ENCODE measurements around the gene VGLL2.
"Not testable (repeated sequence)": the region's sequence is repeated elsewhere in the genome, so short reads cannot be mapped to it uniquely, and the experiment has no call there.

The VGLL2 gene

GRCh38 chr6:117244979-117245378 lies 20.4 kb upstream of the VGLL2 start:
- H3K36me3 ChIP-seq (ENCODE audit: control insufficient read depth, low read length); H3K9me3 ChIP-seq (ENCODE audit: control insufficient read depth, insufficient read depth, low read length); H3K4me1 ChIP-seq (ENCODE audit: control insufficient read depth, low read length); H3F3A ChIP-seq (ENCODE audit: control insufficient read depth, insufficient read depth); H4K20me1 ChIP-seq (ENCODE audit: control insufficient read depth, insufficient read depth, low read depth, low read length); H3K9me2 ChIP-seq (replicated peaks; ENCODE audit: control insufficient read depth, low read length); H3K4me2 ChIP-seq (ENCODE audit: low read length); H3K4me3 ChIP-seq (ENCODE audit: low read length); H3K27ac ChIP-seq (ENCODE audit: low read depth, low read length); H3K27me3 ChIP-seq (ENCODE audit: control insufficient read depth, low read length); H3K79me2 ChIP-seq (ENCODE audit: control insufficient read depth, low read length): not testable (repeated sequence)

GRCh38 chr6:117253785-117254184 lies 11.6 kb upstream of the VGLL2 start:
- Histone ChIP-seq H3K79me2 (ENCODE audit: control insufficient read depth, low read length) (no peaks in the 10 kb centered on the region), H3K4me3 (ENCODE audit: low read length) (no peak overlapping the region), H3K27me3 (ENCODE audit: control insufficient read depth, low read length) (no peaks in the 10 kb centered on the region), H3F3A (ENCODE audit: control insufficient read depth, insufficient read depth) (no peaks in the 10 kb centered on the region), H3K9me3 (ENCODE audit: control insufficient read depth, insufficient read depth, low read length) (no peaks in the 10 kb centered on the region), H4K20me1 (ENCODE audit: control insufficient read depth, insufficient read depth, low read depth, low read length) (no peaks in the 10 kb centered on the region), H3K27ac (ENCODE audit: low read depth, low read length) (no peak overlapping the region), H3K4me2 (ENCODE audit: low read length) (no peak overlapping the region), H3K36me3 (ENCODE audit: control insufficient read depth, low read length) (no peaks in the 10 kb centered on the region), H3K9me2 (replicated peaks; ENCODE audit: control insufficient read depth, low read length) (no peaks in the 10 kb centered on the region), H3K4me1 (ENCODE audit: control insufficient read depth, low read length) (no peaks in the 10 kb centered on the region)
- TF ChIP-seq EZH2phosphoT487 (IDR thresholded peaks at IDR 0.05; ENCODE audit: borderline replicate concordance, low read length) (no peak), CTCF (IDR thresholded peaks at IDR 0.05; ENCODE audit: low read depth, low read length, poor library complexity, severe bottlenecking) (no peak)

DNA sequence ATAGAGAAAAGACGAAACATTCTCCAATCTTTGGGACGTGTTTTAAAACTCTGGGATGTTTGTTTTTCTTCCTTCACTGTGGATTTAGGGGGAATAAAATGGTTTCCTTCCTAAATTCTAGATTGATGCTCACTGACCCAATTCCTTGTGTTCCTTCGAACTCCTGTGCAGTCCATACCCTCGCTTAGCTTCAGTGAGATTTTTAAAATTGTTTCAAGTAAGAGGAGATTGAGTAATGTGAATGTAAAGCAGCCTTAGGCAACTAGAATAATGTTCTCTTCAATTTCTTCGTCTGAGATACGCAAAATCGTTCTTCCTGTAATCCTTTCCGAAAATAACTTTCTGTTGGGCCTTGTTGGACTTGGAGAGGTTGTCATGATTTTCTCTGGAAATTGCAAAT lies 2.6 kb upstream of the VGLL2 start:
- no peaks in the 10 kb centered on the region for H4K20me1 ChIP-seq (ENCODE audit: control insufficient read depth, insufficient read depth, low read depth, low read length)
- H3K27me3 ChIP-seq (ENCODE audit: control insufficient read depth, low read length), result peaks cover 15% of the 10 kb centered on the region
- H3K27ac ChIP-seq (ENCODE audit: low read depth, low read length), result no peak overlapping the region
- no peak for TF ChIP-seq CTCF (IDR thresholded peaks at IDR 0.05; ENCODE audit: low read depth, low read length, poor library complexity, severe bottlenecking)
- TF ChIP-seq EZH2phosphoT487 (IDR thresholded peaks at IDR 0.05; ENCODE audit: borderline replicate concordance, low read length), result no peak
- H3K4me1 ChIP-seq (ENCODE audit: control insufficient read depth, low read length), result no peaks in the 10 kb centered on the region
- H3K79me2 ChIP-seq (ENCODE audit: control insufficient read depth, low read length), result no peaks in the 10 kb centered on the region
- no peak overlapping the region for H3K4me3 ChIP-seq (ENCODE audit: low read length)
- no peaks in the 10 kb centered on the region for H3F3A ChIP-seq (ENCODE audit: control insufficient read depth, insufficient read depth)
- no peak overlapping the region for H3K4me2 ChIP-seq (ENCODE audit: low read length)
- no peaks in the 10 kb centered on the region for H3K9me3 ChIP-seq (ENCODE audit: control insufficient read depth, insufficient read depth, low read length)
- H3K36me3 ChIP-seq (ENCODE audit: control insufficient read depth, low read length), result no peaks in the 10 kb centered on the region
- no peaks in the 10 kb centered on the region for H3K9me2 ChIP-seq (replicated peaks; ENCODE audit: control insufficient read depth, low read length)

- H3K4me1 ChIP-seq (ENCODE audit: control insufficient read depth, low read length), result no peaks in the 10 kb centered on the region
- H3K27me3 ChIP-seq (ENCODE audit: control insufficient read depth, low read length), result peaks cover 16% of the 10 kb centered on the region
- no peaks in the 10 kb centered on the region for H3K9me3 ChIP-seq (ENCODE audit: control insufficient read depth, insufficient read depth, low read length)
- H4K20me1 ChIP-seq (ENCODE audit: control insufficient read depth, insufficient read depth, low read depth, low read length), result no peaks in the 10 kb centered on the region
- no peaks in the 10 kb centered on the region for H3F3A ChIP-seq (ENCODE audit: control insufficient read depth, insufficient read depth)
- no peaks in the 10 kb centered on the region for H3K9me2 ChIP-seq (replicated peaks; ENCODE audit: control insufficient read depth, low read length)
- H3K79me2 ChIP-seq (ENCODE audit: control insufficient read depth, low read length), result no peaks in the 10 kb centered on the region
- no peak overlapping the region for H3K4me3 ChIP-seq (ENCODE audit: low read length)
- TF ChIP-seq CTCF (IDR thresholded peaks at IDR 0.05; ENCODE audit: low read depth, low read length, poor library complexity, severe bottlenecking), result no peak
- TF ChIP-seq EZH2phosphoT487 (IDR thresholded peaks at IDR 0.05; ENCODE audit: borderline replicate concordance, low read length), result no peak
- no peak overlapping the region for H3K4me2 ChIP-seq (ENCODE audit: low read length)
- no peak overlapping the region for H3K27ac ChIP-seq (ENCODE audit: low read depth, low read length)
- H3K36me3 ChIP-seq (ENCODE audit: control insufficient read depth, low read length), result no peaks in the 10 kb centered on the region
Observed at GRCh38 chr6:117263353-117263927, 1.9 kb upstream of the VGLL2 start.

Measured in DOHH2 (cell line).